NCI-H526 treated with DMSO at 0.1 percent for 48 hours (cell line): ENCODE results near the gene CHMP4B.

Experiments used
- DNase-seq: peaks from one replicate; lab custom pipeline; 2025; lab: John Stamatoyannopoulos, UW

Gene CHMP4B

DNA sequence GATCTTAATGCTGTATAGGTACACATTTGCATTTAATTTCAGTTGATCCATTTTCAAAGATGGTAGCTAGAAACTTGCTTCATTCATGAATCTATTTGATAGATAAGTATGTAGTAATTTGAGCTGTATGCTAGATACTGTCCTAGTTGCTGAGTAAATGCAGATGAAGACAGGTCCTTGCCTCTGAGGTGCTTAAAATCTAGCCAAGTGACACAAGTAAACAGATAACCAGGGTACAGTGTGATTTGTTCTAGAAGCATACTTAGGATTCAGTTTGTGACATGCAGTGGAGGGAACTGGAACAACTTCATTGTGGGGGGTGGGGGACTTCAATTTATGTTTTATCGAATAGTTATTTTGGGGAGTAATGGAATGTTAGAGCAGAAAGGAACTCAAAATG is 9.2 kb downstream of the CHMP4B start:
- DNase-seq, result no peak

DNA sequence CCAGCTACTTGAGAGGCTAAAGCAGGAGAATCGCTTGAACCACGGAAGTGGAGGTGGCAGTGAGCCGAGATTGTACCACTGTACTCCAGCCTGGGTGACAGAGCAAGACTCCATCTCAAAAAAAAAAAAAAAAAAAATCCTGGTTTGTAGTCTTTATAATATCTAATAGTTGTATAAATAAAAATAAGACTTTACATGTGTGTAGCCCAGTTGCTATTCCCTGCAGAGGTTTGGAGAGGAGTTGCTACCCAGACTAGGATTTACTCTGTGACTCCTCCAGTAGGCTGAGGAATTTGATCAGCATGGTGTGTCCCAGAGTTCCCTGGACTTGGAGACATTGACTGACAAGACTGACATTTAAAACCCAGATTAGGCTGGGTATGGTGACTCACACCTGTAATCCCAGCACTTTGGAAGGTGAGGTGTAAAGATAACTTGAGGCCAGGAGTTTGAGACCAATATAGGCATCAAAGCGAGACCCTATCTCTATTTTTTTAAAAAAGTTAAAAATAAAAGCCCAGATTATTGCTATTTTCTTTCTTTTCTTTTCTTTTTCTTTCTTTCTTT is 10.2 kb downstream of the CHMP4B start:
- DNase-seq, result no peak

DNA sequence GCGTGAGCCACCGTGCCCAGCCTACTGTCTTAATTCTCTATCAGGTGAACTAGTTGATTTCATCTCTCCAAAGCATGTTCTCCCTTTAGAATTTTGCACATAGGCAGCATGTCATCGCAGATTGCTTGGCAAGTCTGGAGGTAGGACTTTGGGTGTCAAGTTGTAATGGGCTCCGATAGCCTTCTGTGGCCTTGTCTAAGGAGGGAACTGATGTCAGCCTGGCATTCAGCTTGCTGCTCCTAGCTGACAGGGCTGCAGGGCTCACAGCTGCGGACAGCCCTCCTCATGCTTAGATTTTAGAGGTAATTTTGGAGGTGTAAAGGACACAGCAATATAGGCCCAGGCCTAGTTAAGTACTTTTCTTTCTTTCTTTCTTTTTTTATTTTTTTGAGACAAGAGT is 11.3 kb downstream of the CHMP4B start:
- no peak for DNase-seq

DNA sequence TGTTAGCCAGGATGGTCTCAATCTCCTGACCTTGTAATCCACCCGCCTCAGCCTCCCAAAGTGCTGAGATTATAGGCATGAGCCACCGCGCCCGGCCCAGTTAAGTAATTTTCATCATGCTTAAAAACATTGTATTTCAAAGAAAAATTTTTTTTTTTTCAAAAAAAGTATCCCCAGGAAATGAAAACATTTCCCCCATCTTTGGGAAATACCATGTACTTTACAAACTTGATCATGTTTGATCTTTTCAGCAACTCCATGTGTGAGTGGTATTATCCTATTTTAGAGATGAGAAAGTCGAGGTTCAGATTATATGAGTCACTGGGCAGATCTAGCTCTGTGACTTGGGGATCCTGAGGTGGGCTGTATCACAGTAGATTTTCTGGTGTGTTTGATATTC is 11.8 kb downstream of the CHMP4B start:
- no peak for DNase-seq

DNA sequence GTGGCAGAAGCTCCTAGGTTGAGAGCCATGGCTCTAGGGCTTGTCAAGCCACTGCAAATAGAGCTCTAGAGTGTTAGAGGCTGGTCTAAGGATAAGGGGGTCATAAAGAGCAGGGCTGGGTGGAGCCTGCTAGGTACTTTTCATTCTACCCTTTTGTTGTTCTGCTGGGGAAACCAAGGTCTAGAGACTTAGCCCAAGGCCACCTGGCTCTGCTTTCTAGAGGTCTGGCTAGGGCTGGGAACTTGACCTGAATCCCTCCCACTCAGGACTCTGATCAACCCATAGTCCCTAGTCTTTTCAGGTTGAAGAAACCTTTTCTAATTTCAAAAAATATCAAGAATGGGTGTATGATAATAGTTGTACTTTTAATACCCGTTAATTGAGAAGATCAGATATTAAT is 13.7 kb downstream of the CHMP4B start:
- DNase-seq, result no peak

DNA sequence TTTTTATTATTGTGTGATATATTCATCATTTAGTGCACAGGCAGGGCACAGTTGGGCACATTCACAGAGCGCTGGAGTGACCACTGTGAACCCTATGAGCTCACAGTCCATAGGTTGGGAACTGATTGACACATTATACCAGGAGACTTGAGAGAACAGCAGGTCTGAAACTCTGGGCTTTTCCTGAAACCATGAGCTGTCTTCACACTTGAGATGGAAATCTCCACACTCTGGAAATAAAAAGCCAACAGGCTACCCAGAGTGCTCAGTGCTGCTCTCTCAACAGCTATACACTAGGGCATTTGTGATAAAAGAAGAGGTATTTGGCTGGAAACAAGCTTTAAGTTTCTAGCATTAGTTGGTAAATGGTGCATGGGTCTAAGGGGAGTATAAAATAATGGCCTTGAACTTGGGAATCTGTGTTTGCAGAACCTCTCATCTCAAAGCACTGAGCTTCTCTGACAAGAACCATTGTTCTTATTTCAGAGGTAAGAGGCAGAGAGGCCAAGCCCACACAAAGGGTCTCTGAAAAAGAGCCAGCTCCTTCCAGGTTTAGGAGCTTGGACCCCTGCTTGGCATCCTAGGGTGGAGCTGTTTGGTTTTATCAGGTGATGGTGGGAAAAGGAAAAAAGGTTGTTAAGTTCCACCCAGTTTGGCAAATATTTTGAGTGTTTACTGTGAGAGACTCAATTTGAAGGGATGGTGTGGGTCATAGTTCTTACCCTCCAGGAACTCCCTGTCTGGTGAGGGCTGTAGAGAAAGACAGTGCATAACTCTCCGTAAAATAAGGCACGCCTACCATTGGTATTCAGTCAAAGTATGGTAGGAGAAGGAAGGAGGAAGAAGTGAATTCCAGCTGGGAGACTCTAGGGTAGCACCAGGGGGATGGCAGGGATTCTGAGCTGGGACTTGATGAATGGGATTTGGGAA is 14.5 kb downstream of the CHMP4B start:
- no peak for DNase-seq

DNA sequence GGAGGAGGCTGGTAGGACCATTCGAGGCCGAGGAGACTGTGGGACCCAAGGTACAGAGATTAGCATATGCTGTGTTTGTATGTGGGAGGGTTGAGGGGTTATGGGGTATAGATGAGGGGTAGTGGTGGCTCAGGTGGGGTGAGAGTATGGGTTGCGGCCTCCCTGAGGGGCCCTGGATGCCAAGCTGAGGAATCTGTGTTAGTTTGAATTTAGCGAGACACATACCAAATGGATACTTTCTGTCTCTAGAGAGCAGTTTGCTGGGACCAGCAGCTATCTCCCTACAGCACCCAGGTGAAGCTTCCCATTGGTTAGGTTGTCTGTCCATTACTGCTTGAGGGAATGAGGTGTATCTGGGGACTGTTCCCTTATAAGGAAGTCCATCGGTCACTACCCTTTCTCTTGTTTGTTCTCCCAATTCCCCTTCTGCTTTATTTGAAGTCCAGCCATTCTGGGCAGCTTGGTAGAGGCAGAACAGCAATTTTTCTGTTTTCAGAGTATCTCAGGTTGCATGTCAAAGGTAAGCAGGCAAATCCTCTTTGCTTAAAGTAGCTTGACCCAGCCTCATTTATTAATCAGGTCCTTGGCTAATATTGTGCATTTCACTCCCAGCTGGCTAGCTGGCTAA is 15.2 kb downstream of the CHMP4B start:
- DNase-seq, result no peak

DNA sequence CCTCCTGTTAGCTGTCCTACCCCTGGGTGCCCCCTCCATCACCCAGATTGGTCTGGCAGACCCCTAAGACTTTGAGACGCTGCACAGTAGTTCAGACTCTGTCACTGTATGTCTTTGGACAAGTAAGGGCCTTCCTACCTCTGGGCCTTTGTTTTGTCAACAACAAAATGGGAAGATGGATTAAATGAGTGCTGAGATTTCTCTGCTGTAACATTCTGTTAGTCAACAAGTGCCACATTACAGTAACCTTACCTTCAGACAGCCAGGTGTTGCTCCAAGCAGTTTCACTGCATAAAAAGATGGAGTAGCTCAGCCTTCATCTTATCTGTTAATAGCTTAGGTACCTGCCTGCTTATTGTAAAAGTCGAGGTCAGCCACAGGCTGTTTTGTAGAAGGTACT is 16.0 kb downstream of the CHMP4B start:
- no peak for DNase-seq

DNA sequence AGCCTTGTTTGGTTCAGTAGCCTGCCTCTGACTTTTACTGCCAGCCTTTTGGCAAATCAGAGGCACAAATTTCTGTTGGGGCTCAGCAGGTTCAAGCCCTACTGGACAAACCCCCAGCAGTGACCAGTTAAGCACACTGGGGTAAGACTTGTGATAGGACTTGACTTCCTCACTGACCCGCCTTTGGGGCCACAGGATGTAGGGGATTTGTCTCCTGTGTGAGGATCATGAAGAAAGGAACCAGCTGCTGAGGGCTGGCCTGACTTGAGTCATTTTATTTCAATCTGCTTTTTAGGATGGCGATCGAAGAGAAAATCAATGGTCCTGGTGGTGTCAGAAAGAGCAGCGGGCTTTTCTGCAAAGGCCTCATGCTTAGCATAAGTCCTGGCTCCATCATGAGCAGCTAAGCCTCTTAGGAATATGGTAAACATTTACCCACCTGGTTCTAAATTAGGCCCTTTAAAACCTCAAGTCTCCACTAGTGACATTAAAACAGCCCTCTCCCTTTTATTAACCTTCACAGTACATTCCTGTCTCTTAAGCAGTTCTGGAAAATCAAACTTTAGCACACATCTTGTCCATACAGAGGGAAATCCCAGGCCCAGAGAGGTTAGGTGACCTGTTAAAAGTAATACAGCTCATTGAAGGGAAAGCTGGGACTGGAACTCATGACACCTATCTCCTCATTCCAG is 16.6 kb downstream of the CHMP4B start:
- no peak for DNase-seq

DNA sequence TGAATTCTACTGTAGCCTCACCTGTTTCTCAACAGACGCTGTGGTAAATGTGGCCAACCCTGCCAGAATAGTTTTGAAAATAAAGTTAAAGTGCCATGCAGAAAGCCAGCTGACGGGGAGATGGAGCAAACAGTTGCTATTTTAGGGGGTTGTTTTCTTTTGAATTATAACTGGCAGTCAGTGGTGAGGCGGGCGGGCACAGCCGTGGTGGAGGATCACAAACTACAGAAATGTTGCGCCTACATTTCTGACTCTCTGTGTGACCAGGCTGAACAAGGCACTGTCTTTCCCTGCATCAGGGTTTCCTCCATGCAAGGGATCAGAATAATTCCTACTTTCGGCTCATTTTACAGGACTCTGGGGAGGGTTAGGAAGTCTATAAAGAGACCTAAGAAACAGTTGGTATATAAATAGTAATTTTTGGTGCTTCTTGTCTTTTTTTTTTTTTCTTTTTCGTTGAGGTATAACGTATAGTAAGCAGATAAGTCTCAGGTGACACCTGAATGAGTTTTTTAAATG is 17.2 kb downstream of the CHMP4B start:
- DNase-seq, result no peak

DNA sequence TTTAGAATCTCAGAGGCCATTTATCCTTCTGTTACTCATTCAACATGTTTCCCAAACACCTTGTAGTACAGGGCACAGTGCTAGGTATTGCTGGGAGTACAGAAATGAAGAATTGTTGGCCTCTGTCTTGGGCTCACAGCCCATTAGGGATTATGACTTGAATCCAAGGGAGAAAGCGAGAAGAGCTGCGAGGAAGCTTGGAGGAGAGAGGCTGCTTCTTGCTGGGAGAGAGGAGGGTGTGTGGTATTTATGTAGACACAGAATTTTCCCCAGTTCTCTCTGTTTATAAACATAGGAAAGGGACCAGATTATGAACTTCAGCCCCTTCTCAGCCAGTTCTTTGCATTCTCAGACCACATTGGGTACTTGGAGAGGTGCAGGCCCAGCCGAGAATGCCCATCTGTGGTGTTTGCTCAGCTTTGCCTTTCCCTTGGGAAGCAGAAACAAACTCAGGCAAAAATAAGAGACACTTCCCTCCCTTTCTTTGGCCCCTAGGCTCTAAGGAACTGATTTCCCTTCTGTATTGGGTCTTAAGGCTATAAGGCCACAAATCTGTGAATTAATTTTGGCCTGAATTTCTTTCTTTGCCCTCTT is 17.9 kb downstream of the CHMP4B start:
- DNase-seq, result no peak

DNA sequence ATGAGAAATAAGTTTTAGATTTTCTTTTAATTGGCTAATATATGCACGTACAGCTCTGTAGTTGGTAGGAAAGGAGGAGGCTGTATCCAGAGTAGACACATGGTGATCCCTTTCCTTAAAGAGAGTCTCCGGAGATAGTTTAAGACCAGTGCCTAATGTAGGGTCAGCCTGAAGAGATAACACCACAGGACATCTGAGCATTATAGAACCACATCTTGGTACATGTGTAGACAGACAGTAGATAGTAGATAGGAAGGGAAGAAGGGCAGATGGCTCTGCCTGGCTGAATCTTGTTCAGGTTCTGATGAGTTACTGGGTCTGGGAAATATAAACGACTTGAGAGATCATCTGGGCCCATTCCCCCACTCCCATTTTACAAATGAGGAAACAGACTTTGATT is 18.5 kb downstream of the CHMP4B start:
- DNase-seq, result no peak

DNA sequence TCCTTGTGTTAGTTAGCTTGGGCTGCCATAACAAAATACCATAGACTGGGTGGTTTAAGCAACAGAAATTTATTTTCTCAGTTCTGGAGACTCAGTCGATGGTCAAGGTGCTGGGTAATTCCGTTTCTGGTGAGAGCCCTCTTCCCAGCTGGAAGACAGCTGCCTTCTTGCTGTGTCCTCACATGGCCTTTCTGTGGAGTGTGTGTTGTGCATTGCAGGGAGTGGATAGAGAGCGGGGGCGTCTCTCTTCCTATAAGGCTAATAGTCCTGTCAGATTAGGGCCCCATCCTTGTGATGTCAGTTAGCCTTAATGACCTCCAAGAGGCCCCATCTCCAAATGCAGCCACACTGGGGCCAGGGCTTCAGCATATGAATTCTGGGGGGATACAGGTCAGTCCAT is 19.2 kb downstream of the CHMP4B start:
- DNase-seq, result no peak

DNA sequence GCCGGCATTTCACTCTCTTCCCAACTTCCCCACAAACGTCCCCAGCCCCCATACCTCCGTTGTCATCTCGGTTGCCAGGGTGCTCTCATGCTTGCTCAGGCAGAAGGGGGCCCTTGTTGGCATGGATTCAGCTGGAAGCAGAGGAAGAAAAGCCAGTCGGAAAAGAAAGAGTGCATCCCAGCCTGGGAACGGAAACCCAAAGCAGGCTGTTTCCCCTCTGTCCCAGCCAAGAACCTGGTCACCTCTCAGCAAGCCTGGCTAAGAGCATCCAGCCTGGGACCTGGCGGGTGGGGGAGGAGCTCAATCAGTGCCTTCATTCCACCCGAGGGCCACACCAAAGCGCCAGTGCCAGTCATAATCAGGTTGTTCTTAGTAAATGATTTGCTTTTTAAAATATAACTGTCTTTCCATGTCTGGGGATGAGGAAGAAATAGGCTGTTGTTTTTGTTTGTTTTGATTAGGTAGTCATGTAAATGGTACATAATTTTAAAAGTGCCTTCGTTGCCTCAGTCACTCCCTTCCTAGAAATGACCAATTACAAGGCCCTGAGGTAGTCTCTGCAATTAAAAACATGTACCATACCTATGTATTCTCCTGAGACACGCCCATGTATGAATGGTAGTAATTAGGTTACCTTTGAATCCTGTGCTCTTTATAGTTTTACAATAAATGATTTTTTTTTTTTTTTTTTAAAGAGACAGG is 21.1 kb downstream of the CHMP4B start:
- no peak for DNase-seq

DNA sequence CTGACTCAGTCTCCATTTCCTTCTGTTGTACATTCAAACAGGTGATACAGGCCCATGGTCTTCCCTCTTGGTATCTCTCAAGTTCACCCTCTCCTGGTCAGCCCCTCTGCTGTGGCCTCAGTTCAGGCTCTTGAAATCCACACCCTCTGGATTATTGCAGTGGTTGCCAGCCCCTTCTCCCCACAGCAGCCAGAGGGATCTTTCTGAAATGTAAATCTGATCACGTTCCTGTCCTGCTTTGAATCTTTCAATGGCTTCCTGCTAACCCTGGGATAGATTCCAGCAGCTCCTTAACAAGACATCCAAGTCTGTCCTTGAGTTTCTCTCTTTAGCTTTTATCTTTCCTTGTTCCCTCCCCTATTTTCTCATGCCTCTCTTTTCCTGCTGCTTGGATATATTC is 22.2 kb downstream of the CHMP4B start:
- DNase-seq, result no peak

DNA sequence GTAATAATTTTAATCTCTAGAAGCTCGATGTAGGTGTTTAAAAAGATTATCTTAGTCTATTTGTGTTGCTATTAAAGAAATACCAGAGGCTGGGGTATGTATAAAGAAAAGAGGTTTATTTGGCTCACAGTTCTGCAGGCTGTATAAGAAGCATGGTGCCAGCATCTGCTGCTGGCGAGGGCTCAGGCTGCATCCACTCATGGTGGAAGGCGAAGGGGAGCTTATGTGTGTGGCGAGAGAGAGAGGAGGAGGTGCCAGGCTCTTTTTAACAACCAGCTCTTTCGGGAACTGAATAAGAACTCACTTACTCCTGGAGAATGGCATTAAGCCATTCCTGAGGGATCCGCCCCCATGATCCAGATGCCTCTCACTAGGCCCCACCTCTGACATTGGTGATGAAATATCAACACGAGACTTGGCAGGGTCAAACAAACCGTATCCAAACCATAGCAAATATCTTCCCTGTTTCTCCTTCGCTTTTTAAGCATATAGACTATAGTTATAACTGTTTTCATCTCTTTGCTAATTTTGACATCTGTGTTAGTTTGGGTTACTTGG is 24.5 kb downstream of the CHMP4B start:
- DNase-seq, result no peak

DNA sequence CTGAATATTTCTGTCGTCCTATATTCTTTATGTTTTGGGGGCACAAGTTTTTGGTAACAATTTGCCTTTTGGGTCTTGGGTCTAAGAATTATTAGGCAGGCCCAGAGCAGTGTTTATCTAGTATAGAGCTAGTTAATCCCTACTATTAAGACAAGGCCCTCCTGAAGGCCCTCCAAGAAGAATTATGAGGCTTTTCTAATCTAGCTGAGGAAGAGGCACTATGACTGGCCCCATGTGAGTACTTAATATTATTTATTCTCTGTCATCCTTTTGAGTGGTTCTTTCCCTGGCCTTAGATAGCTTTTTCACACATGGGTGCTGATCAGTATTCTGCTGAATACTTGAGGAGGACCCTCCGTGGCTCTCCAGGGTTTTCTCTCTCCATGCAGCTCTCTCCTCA is 25.1 kb downstream of the CHMP4B start:
- DNase-seq, result no peak

DNA sequence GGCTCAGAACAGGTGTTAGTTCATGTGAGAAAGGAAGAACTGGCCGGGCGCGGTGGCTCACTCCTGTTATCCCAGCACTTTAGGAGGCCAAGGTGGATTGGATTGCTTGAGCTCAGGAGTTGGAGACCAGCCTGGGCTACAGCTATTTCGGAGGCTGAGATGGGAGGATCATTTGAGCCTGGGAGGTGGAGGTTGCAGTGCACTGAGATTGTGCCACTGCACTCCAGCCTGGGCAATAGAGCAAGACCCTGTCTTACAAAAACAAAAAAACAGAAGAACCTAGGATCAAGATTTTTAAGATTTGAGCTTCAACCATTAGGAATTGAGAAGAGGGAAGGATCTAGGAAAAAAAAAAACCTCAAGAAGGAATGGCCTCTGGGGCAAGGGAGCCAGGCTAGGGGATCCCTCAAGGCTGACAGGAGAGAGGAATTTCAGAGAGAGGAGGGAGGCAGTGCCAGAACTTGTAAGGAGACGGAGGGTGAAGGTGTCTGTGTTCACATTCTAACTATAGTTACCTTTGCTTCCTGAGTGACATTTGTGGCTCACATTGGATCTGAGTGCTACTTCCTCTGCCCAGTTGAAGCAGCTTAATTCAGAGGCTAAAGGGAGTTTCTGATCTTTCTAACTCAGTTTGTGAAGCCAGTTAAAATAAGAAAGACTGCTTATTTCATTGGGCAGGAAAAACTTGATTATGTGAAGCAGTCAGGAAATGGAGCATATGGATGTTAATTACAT is 26.1 kb downstream of the CHMP4B start:
- no peak for DNase-seq

DNA sequence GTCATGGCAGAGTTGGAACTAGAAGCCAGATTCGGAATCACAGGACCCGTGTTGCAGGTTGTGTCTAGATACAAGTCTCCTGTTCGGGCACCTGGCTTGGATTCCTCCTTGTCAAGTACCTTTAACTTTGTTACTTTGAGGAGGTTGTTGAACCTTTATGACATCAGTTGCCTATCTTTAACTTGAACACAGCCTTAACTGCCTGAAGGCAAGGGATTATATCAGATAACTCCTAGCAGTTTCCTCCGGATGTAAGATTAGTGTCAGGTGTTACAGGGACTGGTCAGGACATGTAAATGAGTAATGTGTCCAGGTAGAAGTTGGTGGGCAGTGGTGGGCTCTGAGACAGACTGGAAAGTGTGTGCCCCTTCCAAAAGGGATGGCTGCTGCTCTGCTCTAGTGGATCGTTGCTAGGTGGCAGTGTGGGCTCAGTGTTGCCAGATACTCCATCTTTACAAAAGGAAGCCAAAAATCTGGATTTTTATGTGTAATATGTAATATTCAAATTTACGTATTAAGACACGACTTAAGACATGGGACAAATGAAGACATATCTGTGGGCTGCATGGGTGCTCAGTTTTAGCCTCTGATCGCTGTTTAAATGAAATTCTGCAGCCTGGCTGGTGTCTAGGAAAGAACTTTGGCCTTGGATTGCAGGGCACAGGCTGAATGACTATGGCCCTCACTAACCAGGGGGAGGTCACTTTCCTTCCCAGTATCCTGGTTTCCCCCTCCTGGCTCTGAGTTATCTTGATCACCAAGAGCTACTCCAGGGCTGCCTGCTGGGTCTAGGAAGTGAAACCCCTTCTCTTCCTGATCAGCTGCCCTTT is 27.1 kb downstream of the CHMP4B start:
- DNase-seq, result no peak

DNA sequence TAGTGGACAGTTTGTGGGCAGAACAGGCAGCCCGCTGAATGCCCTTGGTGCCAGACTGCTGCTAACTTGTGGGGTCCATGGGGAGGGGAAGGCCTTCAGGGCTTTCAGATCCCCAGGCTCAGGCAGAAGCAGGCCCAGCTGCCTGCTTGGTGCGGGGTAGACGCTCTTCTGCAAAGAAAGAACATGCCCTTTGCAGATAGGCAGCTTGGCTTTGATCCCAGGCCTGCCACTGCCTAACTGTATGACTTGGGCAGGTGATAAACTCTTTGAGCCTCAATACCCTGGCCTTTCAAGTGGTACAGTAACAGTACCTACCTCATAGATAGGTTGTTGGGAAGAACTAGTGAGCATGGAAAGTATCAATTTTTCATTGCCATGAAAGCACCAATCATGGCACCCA is 28.4 kb downstream of the CHMP4B start:
- no peak for DNase-seq
